HG03378 (cell line): ENCODE measurements around the gene TIGD1.

ENCODE experiments used
- ATAC-seq: cut with Tn5 transposase; IDR thresholded peaks from one replicate; pipeline ENCODE4 v1.9.1; 2021; ENCODE audit warnings: mild to moderate bottlenecking, moderate library complexity; ENCODE audit not compliant: unreplicated experiment

Gene TIGD1

GRCh38 chr2:232550354-232551249 is at the start of gene TIGD1, which contains the start of gene EIF4E2:
TIGD1 (minus strand) TSS chr2:232550557; CDS start chr2:232549882, 675 bp downstream.
EIF4E2 (plus strand) TSS chr2:232550689; CDS start chr2:232550725, 36 bp downstream.
- peak; percentile 85 for ATAC-seq

GRCh38 chr2:232598293-232598692 is 47.9 kb upstream of the TIGD1 start:
- no peak for ATAC-seq

- no peak for ATAC-seq
These were observed 47.2 kb upstream of the TIGD1 start for GRCh38 chr2:232597362-232598079.

- no peak for ATAC-seq
These were observed 43.6 kb upstream of the TIGD1 start for GRCh38 chr2:232593982-232594381.

GRCh38 chr2:232592772-232593395 is 42.5 kb upstream of the TIGD1 start:
- ATAC-seq: no peak

GRCh38 chr2:232588680-232589585 is 38.6 kb upstream of the TIGD1 start:
- no peak for ATAC-seq

GRCh38 chr2:232588031-232588430 is 37.7 kb upstream of the TIGD1 start:
- ATAC-seq: no peak

GRCh38 chr2:232587512-232587911 is 37.2 kb upstream of the TIGD1 start:
- no peak for ATAC-seq

- no peak for ATAC-seq
These were observed 36.7 kb upstream of the TIGD1 start for GRCh38 chr2:232586943-232587505.

GRCh38 chr2:232584238-232584637 is 33.9 kb upstream of the TIGD1 start:
- ATAC-seq: no peak

- ATAC-seq: no peak
These were observed 31.4 kb upstream of the TIGD1 start for GRCh38 chr2:232581725-232582124.

- no peak for ATAC-seq
These were observed 30.3 kb upstream of the TIGD1 start for GRCh38 chr2:232580648-232580981.

GRCh38 chr2:232578626-232579025 is 28.3 kb upstream of the TIGD1 start:
- no peak for ATAC-seq

- ATAC-seq: no peak
These were observed 27.5 kb upstream of the TIGD1 start for GRCh38 chr2:232577841-232578240.

- no peak for ATAC-seq
These were observed 26.6 kb upstream of the TIGD1 start for GRCh38 chr2:232576995-232577394.

GRCh38 chr2:232575404-232575746 is 25.0 kb upstream of the TIGD1 start:
- no peak for ATAC-seq

GRCh38 chr2:232574674-232575403 is 24.5 kb upstream of the TIGD1 start:
- no peak for ATAC-seq

- ATAC-seq: no peak
These were observed 23.5 kb upstream of the TIGD1 start for GRCh38 chr2:232573771-232574435.

- ATAC-seq: no peak
These were observed 22.7 kb upstream of the TIGD1 start for GRCh38 chr2:232573042-232573441.
